GM19023 (cell line): ENCODE data around the gene SSX2B.
"Not testable (repeated sequence)": the region's sequence is repeated elsewhere in the genome, so short reads cannot be mapped to it uniquely, and the experiment has no call there.

Experiments
- ATAC-seq: cut with Tn5 transposase; IDR thresholded peaks from one replicate; pipeline ENCODE4 v1.9.1; 2021; ENCODE audit warnings: mild to moderate bottlenecking, moderate library complexity; ENCODE audit not compliant: unreplicated experiment

The SSX2B gene

GRCh38 chrX:52750952-52751351 lies at the start of gene SSX2B:
Gene SSX2B (plus strand): TSS chrX:52751252. CDS start chrX:52752681, 1,429 bp downstream.
- not testable (repeated sequence) for ATAC-seq

DNA sequence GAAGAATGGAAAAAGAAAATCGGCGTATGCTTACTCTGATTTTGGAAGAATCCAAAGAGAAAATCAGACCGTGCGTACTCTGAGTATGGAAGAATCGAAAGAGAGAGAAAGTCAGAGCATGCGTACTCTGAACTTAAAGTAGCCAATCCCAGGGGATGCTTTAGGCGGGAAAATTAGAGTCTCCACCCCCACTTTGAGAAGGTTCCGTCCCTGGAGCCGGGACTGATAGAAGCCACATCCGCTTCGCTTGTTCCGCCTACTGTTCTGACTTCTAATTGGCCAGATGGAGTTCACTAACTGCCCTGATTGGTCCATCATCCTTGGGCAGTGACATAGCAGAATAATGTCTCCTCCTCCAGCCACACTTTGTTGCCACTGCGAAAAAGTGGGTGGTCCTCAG lies 44.0 kb upstream of the SSX2B start, which contains the start of gene SSX2:
Gene SSX2, minus strand, starts transcription at position 101 of the 400 bp plus-strand sequence. CDS start 1,429 bp downstream, outside the sequence.
- ATAC-seq, result not testable (repeated sequence)

DNA sequence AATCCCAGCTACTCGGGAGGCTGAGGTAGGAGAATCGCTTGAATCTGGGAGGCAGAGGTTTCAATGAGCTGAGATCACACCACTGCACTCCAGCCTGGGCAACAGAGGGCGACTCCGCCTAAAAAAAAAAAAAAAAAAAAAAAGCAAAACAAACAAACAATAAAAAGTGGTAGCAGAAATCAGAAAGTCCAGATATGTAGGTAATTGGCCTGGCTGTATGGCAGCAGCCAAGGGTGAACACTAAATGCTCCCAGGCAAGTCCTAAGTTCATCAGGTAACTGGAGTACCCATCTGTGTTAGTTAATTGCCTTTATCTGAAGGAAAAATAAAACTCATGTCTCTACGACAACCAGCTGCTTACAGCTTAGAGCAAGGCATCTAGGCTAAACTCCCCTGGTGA lies 14.9 kb downstream of the SSX2B start:
- ATAC-seq, result not testable (repeated sequence)

GRCh38 chrX:52773504-52773903 lies 22.5 kb downstream of the SSX2B start:
- ATAC-seq, result not testable (repeated sequence)

GRCh38 chrX:52797327-52797726 lies 46.3 kb downstream of the SSX2B start, which contains the start of gene SPANXN5:
Gene SPANXN5 (minus strand): TSS chrX:52797427. CDS start chrX:52797348, 79 bp downstream.
- not testable (repeated sequence) for ATAC-seq

- not testable (repeated sequence) for ATAC-seq
Observed at GRCh38 chrX:52804876-52805275, 53.8 kb downstream of the SSX2B start.
